OCI-LY7 (cell line): ENCODE measurements around the gene ACAP3.

Experiments used
- CTCF ChIP-seq: fragments of 200-600 bp; sonication (generic); conservative IDR thresholded peaks from 2 replicates; pipeline ENCODE4 v1.5.1; 2014; ENCODE audit warnings: mild to moderate bottlenecking, antibody characterized with exemption, low read length, moderate library complexity, mixed read lengths
- EZH2phosphoT487 ChIP-seq: fragments of 200-600 bp; sonication (generic); IDR thresholded peaks from 2 replicates; pipeline ENCODE4 v1.6.1; 2018; ENCODE audit warnings: low read depth, borderline replicate concordance, mild to moderate bottlenecking, mixed run types, antibody characterized with exemption, low read length, moderate library complexity, mixed read lengths

- no peak for TF ChIP-seq CTCF
- TF ChIP-seq EZH2phosphoT487, result no peak
Observed at GRCh38 chr1:1312450-1313314, 5.0 kb upstream of the ACAP3 start.
